NCI-H1105 (cell line): ENCODE data around the gene CEP128.

Experiments
- DNase-seq: peaks from one replicate; lab custom pipeline; 2025; lab: John Stamatoyannopoulos, UW

CEP128 gene

GRCh38 chr14:80544366-80544765 is 397.2 kb downstream of the CEP128 start:
- DNase-seq = no peak

GRCh38 chr14:80543211-80543610 is 398.3 kb downstream of the CEP128 start:
- no peak for DNase-seq

DNA sequence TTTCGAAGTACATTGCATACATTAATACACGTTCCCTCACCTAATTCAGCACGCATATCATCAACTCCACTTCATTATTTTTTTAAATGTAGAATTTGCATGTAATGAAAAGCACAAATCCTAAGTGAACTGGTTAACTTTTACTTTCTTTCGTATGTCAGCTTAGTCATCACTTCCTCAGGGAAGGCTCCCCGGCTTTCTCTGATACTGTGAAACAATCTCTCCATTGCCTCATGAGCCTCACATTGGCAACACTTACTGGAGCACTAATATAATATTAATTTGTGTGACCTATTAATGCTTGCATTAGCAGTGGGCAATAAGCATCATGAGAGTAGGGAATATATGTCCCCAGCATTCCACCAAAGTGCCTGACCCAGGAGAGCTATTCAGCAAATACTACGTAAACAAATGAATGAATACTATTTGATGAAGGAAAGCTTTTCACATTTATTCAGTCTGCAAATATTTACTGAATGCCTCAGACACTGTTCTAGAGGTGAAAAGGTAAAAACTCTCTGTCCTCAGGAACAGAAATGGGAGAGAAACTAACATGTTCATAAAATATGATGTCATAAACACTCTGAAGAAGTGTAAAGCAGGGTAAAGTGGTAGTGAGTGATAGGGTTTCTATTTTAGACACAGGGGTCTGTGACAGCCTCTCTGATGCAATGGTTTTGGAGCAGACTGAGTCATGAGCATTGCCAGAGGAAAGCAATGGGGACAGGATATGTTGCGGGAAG is 402.7 kb downstream of the CEP128 start:
- no peak for DNase-seq

GRCh38 chr14:80537626-80538025 is 403.9 kb downstream of the CEP128 start:
- no peak for DNase-seq

GRCh38 chr14:80536456-80536855 is 405.1 kb downstream of the CEP128 start:
- DNase-seq = peak; percentile 10

DNA sequence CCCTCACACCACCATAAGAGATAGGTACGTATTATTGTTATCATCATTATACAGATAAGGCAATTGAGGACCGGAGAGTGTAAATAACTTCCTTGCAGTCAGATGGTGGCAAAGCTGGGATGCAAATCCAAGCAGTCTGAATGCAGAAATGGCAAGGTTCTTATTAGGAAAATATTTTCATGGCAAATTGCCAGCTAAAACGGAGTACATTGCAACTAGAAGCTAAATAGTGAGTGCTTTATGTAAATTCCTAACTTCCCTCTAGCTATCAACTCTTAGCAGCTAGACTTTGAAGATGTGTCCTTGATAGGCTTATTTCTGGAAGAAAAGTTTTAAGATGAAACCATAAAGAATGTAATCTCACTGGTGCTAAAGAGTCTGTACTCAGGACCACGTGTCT is 406.4 kb downstream of the CEP128 start:
- DNase-seq = no peak

DNA sequence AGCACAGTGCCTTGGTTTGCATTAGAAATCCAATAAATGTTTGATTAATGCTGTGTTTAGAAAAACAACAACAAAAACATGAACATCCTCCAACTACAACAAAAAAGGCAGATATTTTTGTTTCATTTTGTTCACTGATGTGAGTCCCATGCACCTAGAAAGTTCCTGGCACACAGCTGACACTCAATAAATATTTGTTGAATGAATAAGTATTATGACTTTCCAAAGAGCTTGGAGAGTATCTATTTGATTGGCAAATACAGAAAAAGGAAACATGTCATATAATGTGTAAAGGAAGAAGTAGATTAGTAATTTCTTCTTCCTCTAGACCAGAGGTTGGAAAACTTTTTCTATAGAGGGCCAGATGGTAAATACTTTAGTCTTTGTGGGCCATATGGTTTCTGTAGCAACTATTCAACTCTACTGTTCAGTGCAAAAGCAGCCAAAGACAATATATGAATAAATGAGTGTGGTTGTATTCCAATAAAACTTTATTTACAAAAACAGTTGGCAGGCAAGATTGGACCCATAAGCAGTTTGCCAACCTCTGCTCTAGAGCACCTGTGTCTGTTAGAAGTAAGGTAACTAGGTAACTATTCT is 417.9 kb downstream of the CEP128 start:
- no peak for DNase-seq

- no peak for DNase-seq
Observed at GRCh38 chr14:80522936-80523335, 418.6 kb downstream of the CEP128 start.

DNA sequence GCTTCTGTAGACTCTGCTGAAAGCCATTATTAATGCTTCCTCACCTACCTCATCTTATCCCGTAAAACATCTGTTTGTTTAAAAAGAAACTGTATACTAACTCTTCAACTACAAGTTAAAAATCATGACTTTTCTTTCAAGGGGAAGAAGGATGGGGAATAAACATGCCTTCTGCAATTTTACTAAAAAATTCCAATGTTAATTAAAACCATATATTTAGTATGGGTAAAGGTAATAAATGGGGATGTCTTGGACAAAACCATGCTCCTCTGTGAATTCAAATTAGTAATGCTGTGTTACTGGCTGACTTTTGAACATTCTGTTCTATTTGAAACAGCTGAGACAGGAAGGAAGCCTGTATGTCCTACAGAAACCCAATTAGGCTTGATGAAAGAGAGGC is 419.1 kb downstream of the CEP128 start:
- no peak for DNase-seq

DNA sequence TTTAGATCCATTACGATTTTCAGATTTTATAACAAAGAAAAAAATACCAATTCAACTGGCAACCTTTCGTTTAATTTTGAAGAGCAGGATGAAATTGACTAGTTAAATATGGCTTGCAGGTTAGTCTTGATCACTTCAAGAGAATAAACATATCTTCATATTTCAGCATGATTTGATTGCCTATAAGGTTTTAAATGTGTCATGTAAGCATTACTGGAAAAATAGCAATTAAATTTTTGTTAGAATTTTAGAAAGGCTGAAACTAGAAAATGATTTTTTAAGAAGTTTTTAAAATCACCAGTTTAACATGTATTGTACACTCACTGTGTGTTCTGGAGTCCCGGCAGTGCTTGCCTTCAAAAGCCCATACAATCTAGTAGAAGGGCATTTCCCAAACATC is 420.1 kb downstream of the CEP128 start:
- DNase-seq = no peak

DNA sequence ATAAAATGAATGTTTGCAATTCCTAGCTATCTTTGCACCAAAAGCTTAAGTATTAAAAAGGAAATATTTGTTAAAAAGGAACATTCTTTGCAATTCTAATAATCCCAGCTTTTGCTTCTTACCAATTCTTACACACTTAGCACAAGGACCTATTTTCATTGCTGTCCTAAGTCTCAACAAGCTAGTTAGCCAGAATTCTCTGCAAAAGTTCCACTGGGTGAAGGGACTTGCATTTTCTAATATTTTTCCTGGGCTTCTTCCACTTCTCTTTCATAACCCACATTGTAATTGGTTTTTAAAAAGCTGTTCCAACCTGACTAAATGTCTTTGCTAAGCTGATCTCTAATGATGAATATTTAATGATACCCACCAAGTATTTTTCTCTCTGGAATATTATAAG is 422.5 kb downstream of the CEP128 start:
- DNase-seq = no peak

GRCh38 chr14:80518173-80518572 is 423.4 kb downstream of the CEP128 start:
- no peak for DNase-seq

DNA sequence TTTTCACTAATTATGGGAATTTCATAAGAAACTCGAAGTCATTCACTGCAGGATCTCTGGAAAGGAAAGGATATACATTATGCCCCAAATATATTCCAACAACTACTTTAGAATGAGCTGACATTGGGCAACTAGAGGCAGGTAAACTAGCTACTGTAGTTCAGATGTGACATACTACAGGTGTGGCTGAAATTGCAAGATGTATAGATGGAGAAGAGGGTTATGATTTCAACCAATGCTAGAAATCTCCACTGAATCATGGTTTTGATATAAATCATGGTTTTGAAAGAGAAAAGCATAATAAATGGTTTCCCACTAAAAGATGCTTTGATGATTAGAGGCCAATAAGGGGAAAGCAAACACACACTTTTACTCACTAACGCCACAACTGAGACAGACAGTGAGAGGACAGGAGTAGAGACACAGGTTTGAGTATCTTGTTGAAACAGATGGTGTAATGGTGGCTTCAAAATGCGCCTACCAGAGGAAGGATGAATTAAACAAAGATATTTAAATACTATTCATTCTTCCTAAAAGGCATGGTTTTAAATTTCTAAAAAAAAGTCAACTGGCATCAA is 434.2 kb downstream of the CEP128 start:
- no peak for DNase-seq

- no peak for DNase-seq
Observed at GRCh38 chr14:80504781-80505180, 436.8 kb downstream of the CEP128 start.

DNA sequence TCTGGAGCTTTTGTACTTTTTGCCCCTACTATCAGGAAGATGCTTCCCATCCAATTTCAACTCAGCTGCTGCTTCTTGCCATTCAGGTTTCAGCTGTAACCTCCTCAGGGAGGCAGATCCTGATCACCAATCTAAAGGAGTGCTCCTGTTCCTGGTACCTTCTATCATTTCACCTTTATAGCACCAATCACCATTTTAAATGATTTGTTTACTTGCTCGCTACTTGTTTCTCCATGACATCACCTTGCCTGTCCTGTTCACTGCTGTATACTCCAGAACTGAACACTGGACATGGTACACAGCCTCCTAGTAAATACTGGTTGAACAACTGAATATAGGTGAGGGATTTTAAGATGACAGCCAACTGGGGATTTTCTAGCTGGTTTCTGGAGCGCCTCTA is 443.0 kb downstream of the CEP128 start:
- no peak for DNase-seq

- DNase-seq = no peak
Observed at GRCh38 chr14:80496090-80496489, 445.4 kb downstream of the CEP128 start.

DNA sequence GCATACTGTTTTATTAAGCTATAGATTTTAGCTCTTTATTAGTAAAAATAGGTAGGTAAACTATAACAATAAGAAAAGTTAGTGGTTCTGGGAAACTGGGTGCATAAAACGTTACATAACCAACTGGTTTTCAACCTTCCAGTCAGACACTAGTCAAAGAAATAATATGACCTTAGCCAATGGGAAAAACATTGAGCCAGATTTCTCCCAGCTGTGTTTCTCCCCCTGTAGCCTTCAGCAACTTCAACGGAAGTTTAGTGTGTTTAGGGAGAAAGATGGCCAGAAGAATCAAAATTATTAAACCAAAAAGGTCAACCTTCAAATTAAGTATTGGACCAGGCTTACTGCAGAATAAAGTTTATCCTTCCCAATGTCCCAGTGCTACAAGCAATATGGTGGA is 446.8 kb downstream of the CEP128 start:
- no peak for DNase-seq

DNA sequence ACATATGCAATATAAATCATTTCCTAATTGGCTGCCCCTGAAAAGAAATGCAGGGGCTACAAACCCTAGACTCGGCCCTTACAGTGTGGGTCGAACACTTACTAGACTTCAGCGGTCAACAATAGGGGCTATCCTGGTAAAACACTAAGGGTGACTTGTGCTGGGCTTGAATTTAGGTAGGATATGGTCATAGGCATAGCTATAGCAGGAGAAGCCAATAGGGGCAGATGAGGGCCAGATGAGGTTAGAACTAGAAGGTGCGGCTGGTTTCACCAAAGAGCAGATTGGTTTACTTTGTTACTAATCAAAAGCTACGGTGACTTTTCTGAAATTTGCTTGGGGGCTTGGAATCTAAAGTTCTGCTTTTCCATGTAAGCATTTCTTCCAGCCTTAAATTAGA is 447.9 kb downstream of the CEP128 start:
- no peak for DNase-seq

DNA sequence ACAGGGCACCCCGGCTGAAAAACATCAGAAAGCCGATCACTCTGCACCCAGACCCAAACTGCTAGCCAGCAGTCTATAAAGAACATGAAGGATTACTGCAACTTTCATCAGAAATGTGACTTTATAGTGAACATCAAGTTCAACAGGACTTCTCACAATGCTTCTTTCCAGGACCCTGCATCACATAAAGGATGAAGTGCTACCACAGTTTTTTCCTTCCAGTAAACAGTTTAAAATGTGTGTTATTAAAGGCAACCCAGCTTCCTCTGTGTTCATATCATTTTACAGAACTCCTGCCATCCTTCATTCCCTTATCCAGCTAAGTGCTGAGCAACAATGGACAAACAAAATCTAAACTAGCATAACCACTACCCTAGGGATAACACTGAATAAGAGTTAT is 449.9 kb downstream of the CEP128 start:
- DNase-seq = no peak

GRCh38 chr14:80491131-80491530 is 450.4 kb downstream of the CEP128 start:
- no peak for DNase-seq

DNA sequence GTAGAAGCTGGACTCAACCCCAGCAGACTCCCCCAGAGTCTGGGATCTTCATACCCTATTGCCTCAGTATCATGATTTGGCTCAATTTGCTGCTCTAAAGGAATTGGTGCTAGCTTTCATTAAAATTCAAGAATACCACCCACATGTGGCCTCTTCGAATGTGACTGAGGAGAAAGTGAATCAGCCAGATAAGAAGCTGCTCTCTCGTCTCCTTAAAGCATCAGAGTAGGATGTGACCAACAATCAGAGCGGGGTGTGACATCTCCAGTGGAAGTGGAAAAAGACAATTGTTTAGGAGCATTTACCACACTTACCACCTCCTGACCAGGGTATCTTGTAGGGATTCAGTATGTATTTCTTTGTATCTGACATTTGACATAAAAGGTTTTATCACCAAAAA is 452.0 kb downstream of the CEP128 start:
- DNase-seq = no peak

- no peak for DNase-seq
Observed at GRCh38 chr14:80485764-80486163, 455.8 kb downstream of the CEP128 start.

GRCh38 chr14:80483331-80483730 is 458.2 kb downstream of the CEP128 start:
- no peak for DNase-seq
